Ovary (tissue), 9 donors: Measurements from ENCODE around the gene HOXC9. TPM values are rescaled to one million over a fixed set of nuclear protein-coding genes. Genes with fewer than 3 reads are reported as not detected.
A peak's percentile ranks its signal among the peaks of the same experiment; 100 is the strongest.

Experiments
- DNase-seq, 5 donors: peaks; one replicate each; pipeline ENCODE4 v3.0.0-alpha.2; 2019 to 2020
- H3K27ac ChIP-seq, 2 donors: fragments of 200-600 bp; one replicate each; pipeline versions ENCODE4 v1.5.1 to v1.8.0; 2019 to 2022
- H3K27me3 ChIP-seq: fragments of 200-600 bp; one replicate; pipeline ENCODE4 v1.8.0; 2022
- H3K36me3 ChIP-seq: fragments of 200-600 bp; sonication (generic); one replicate; pipeline ENCODE4 v1.5.1; 2019
- H3K4me1 ChIP-seq: one replicate; pipeline ENCODE4 v1.8.1; 2013; ENCODE audit warnings: mild to moderate bottlenecking, moderate library complexity; ENCODE audit not compliant: insufficient read depth
- H3K4me3 ChIP-seq: fragments of 200-600 bp; sonication (generic); one replicate; pipeline ENCODE4 v1.5.1; 2017
- H3K9me3 ChIP-seq, 2 donors: fragments of 200-600 bp in 1 of 2; sonication (generic) in 1 of 2; one replicate each; pipeline versions ENCODE4 v1.5.1 to v1.8.1; 2013 to 2019; ENCODE audit warnings: mild to moderate bottlenecking in 1 of 2, moderate library complexity in 1 of 2
- EP300 ChIP-seq: sonication (generic); formaldehyde crosslinking; IDR thresholded peaks from one replicate; pipeline ENCODE4 v1.6.1; 2017; ENCODE audit warnings: antibody characterized with exemption
- POLR2A ChIP-seq: fragments of 450-650 bp; IDR thresholded peaks from one replicate; pipeline ENCODE4 v1.6.1; 2017; ENCODE audit warnings: antibody characterized with exemption, mild to moderate bottlenecking, moderate library complexity
- WGBS, 3 donors: extraction: QIAGEN DNeasy Blood & Tissue Kit in 1 of 3; methylation state at CpG; one replicate each; pipeline versions ENCODE4 v1.1.5 to v1.1.7; 2013 to 2017; 5-methylcytosine and 5-hydroxymethylcytosine counted together
- intact Hi-C, 4 donors: fragments of 100-400 bp; cut with DNase I; formaldehyde crosslinking; loops; one replicate each; pipeline versions ENCODE4 v1.11.0 to v1.15.1; 2022 to 2023
- polyA plus RNA-seq, 2 donors: library from polyadenylated mRNA; stranded (reverse); fragments of 200-250 nt in 1 of 2; fragments of 350-450 nt in 1 of 2; fragmentation: Illumina TruSeq in 1 of 2; extraction: RNeasy Lipid Tissue Mini Kit (QIAGEN cat#74804) in 1 of 2; gene quantifications; one replicate each; pipeline ENCODE4 v1.2.3, GENCODE V29; 2013 to 2014
- total RNA-seq, 7 donors: library from RNA; depleted of rRNA in 2 of 7; stranded (reverse); fragments of >200 nt in 2 of 7; fragmentation: NEBNext Ultra II Directional in 3 of 7; extraction: Animal tissue kit (Norgen Biotek cat#: 25700) in 3 of 7; gene quantifications; one replicate each; pipeline versions ENCODE4 v1.1.0 to v1.2.4, GENCODE V29; 2016 to 2023
- TF ChIP-seq, protein P1 (sequence below), 3 donors: fragments of 450-650 bp in 2 of 3; fragments of 200-600 bp in 1 of 3; IDR thresholded peaks; one replicate each; pipeline versions ENCODE4 v1.5.1 to v1.8.0; 2016 to 2022; ENCODE audit warnings: antibody characterized with exemption in 3 of 3, mild to moderate bottlenecking in 1 of 3
- donor health status: DM: no; HTN: no; CAD: no; lungs with moderate emphysema.
- donor health status: DM: no; HTN: no; CAD: no.
- donor health status: Bipolar disorder and iron deficiency.
- donor health status: DM: yes; HTN: yes; CAD: no.
- donor health status: DM: no; HTN: no; CAD: no.
- donor health status: DM: yes; HTN: yes; CAD: no.

Gene HOXC9
- total and polyA plus RNA-seq, 9 donors, result 0.26 to 15.0 (median 1.9) TPM; not detected in 1

DNA sequence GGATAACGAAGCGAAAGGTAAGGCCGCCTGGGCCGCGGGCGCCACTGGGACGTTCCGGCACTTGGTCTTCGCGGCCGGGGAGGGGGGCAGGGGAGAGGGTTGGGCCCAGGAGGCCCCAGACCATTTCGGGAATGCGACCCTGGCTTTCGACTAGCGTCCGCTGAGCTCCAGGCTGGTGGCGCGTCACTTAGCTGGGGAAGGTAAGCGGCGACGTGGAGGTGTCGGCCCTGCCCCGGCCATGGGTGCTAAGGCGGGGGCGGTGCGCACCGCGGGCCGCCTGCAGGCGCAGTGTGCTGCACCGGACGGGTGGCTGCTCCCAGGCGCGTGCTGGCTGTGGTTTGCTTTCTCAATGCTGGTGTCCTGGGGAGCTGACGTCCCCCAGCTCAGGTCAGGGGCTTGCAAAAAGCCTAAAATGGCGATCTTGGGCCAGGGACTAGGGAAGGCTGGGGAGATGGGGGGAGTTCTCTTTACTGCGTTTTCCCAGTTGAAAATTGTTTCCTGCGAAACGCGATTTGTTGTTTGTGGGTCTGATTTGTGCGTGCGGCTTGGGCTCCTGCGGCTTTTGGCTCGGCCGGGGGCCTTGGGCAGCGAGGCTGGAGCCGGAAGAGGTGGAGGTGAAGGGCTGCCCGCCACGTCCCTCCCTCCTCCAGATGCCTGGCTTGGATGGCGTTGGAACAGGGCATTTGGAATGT lies 13.8 kb upstream of the HOXC9 start:
- Histone ChIP-seq H3K36me3 (no peaks in the 10 kb centered on the region), H3K27me3 (peaks cover 2% of the 10 kb centered on the region), H3K4me3 (peak overlapping the region; percentile 42), H3K27ac (no peak overlapping the region), H3K9me3 (no peaks in the 10 kb centered on the region), H3K4me1 (peaks cover 4% of the 10 kb centered on the region)
- TF ChIP-seq, protein P1, sequence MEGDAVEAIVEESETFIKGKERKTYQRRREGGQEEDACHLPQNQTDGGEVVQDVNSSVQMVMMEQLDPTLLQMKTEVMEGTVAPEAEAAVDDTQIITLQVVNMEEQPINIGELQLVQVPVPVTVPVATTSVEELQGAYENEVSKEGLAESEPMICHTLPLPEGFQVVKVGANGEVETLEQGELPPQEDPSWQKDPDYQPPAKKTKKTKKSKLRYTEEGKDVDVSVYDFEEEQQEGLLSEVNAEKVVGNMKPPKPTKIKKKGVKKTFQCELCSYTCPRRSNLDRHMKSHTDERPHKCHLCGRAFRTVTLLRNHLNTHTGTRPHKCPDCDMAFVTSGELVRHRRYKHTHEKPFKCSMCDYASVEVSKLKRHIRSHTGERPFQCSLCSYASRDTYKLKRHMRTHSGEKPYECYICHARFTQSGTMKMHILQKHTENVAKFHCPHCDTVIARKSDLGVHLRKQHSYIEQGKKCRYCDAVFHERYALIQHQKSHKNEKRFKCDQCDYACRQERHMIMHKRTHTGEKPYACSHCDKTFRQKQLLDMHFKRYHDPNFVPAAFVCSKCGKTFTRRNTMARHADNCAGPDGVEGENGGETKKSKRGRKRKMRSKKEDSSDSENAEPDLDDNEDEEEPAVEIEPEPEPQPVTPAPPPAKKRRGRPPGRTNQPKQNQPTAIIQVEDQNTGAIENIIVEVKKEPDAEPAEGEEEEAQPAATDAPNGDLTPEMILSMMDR (IDR thresholded peaks at IDR 0.05), result no peak
- TF ChIP-seq EP300 (no peak), POLR2A (no peak)
- peak in 1 of 5 donors; percentile 33 for DNase-seq
- 7 to 23% (median 10%) methylated on average over 34 to 50 of the region's 50 CpGs for WGBS, 3 donors
- intact Hi-C loops, result loop anchor here in 3 of 4 donors (5.0 to 10.0 kb wide), 4 partner anchors 221 to 389 kb away; partner anchors contain the start of gene GPR84 (in 1 of the 3)

GRCh38 chr12:53986686-53987483 lies 13.1 kb upstream of the HOXC9 start:
- peak in 1 of 5 donors; percentile 30 for DNase-seq
- Histone ChIP-seq H3K27me3 (peaks cover 2% of the 10 kb centered on the region), H3K36me3 (no peaks in the 10 kb centered on the region), H3K4me3 (no peak overlapping the region), H3K9me3 (no peaks in the 10 kb centered on the region), H3K27ac (no peak overlapping the region), H3K4me1 (peaks cover 4% of the 10 kb centered on the region)
- intact Hi-C loops, result loop anchor here in 3 of 4 donors (5.0 to 10.0 kb wide), 4 partner anchors 220 to 388 kb away; partner anchors contain the start of gene GPR84 (in 1 of the 3)
- no peak for TF ChIP-seq POLR2A
- TF ChIP-seq, protein P1 (IDR thresholded peaks at IDR 0.05), result no peak
- no peak for TF ChIP-seq EP300
- WGBS, 3 donors, result 42 to 70% (median 63%) methylated on average over 21 of the region's 21 CpGs

- intact Hi-C loops, result loop anchor here in 3 of 4 donors (5.0 to 10.0 kb wide), 4 partner anchors 219 to 387 kb away; partner anchors contain the start of gene GPR84 (in 1 of the 3)
These were observed 12.2 kb upstream of the HOXC9 start for GRCh38 chr12:53987787-53988230.

More at GRCh38 chr12:53987787-53988230, 12.2 kb upstream of the HOXC9 start:
- Histone ChIP-seq H3K9me3 (no peaks in the 10 kb centered on the region), H3K36me3 (no peaks in the 10 kb centered on the region), H3K27ac (no peak overlapping the region), H3K27me3 (peaks cover 2% of the 10 kb centered on the region), H3K4me3 (no peak overlapping the region), H3K4me1 (peaks cover 4% of the 10 kb centered on the region)
- TF ChIP-seq, protein P1 (IDR thresholded peaks at IDR 0.05), result no peak
- TF ChIP-seq POLR2A (no peak), EP300 (no peak)
- 18 to 32% (median 23%) methylated on average over 4 of the region's 4 CpGs for WGBS, 3 donors
- no peak for DNase-seq
